22Rv1 (cell line): ENCODE data around the gene OR9Q1.

ENCODE experiments used
- CTCF ChIP-seq: fragments of 450-650 bp; IDR thresholded peaks from 2 replicates; pipeline ENCODE4 v1.5.1; 2017; ENCODE audit warnings: mild to moderate bottlenecking
- ZFX ChIP-seq: fragments of 450-650 bp; IDR thresholded peaks from 2 replicates; pipeline ENCODE4 v1.6.1; 2017; ENCODE audit warnings: antibody characterized with exemption, borderline replicate concordance

- TF ChIP-seq CTCF (no peak), ZFX (no peak)
Measured at GRCh38 chr11:58188770-58189169, 165.1 kb downstream of the OR9Q1 start, which contains the start of gene OR9Q2.
